Measurements from ENCODE around the gene MT3.

Gene MT3

GRCh38 chr16:56607109-56607618 is 17.8 kb downstream of the MT3 start:
- Histone ChIP-seq H3K36me3 (ENCODE audit: control insufficient read depth, low read length) (no peaks in the 10 kb centered on the region), H3F3A (ENCODE audit: control insufficient read depth, insufficient read depth) (no peaks in the 10 kb centered on the region), H3K79me2 (ENCODE audit: control insufficient read depth, low read length) (no peaks in the 10 kb centered on the region), H3K27ac (ENCODE audit: low read depth, low read length) (no peak overlapping the region), H3K9me2 (replicated peaks; ENCODE audit: control insufficient read depth, low read length) (no peaks in the 10 kb centered on the region), H3K4me1 (ENCODE audit: control insufficient read depth, low read length) (peaks cover 27% of the 10 kb centered on the region), H3K9me3 (ENCODE audit: control insufficient read depth, insufficient read depth, low read length) (no peaks in the 10 kb centered on the region), H3K4me2 (ENCODE audit: low read length) (no peak overlapping the region), H4K20me1 (ENCODE audit: control insufficient read depth, insufficient read depth, low read depth, low read length) (no peaks in the 10 kb centered on the region), H3K4me3 (ENCODE audit: low read length) (no peak overlapping the region), H3K27me3 (ENCODE audit: control insufficient read depth, low read length) (peaks cover 16% of the 10 kb centered on the region)
- TF ChIP-seq EZH2phosphoT487 (IDR thresholded peaks at IDR 0.05; ENCODE audit: borderline replicate concordance, low read length) (no peak), CTCF (IDR thresholded peaks at IDR 0.05; ENCODE audit: low read depth, low read length, poor library complexity, severe bottlenecking) (no peak)

- Histone ChIP-seq H3K4me3 (ENCODE audit: low read length) (no peak overlapping the region), H3F3A (ENCODE audit: control insufficient read depth, insufficient read depth) (no peaks in the 10 kb centered on the region), H3K4me1 (ENCODE audit: control insufficient read depth, low read length) (peaks cover 27% of the 10 kb centered on the region)
These were observed 18.3 kb downstream of the MT3 start for GRCh38 chr16:56607675-56608042.

GRCh38 chr16:56608043-56608875 is 18.9 kb downstream of the MT3 start, which contains the start of gene MT2A:
MT2A (plus strand) TSS chr16:56608584; CDS start chr16:56608656, 72 bp downstream.
- Histone ChIP-seq H3K27me3 (ENCODE audit: control insufficient read depth, low read length) (peaks cover 16% of the 10 kb centered on the region), H3F3A (ENCODE audit: control insufficient read depth, insufficient read depth) (no peaks in the 10 kb centered on the region)

More at GRCh38 chr16:56607675-56608042, 18.3 kb downstream of the MT3 start:
- TF ChIP-seq EZH2phosphoT487 (IDR thresholded peaks at IDR 0.05; ENCODE audit: borderline replicate concordance, low read length) (no peak), CTCF (IDR thresholded peaks at IDR 0.05; ENCODE audit: low read depth, low read length, poor library complexity, severe bottlenecking) (no peak)
- H3K27me3 ChIP-seq (ENCODE audit: control insufficient read depth, low read length) = peaks cover 16% of the 10 kb centered on the region
- no peaks in the 10 kb centered on the region for H3K9me2 ChIP-seq (replicated peaks; ENCODE audit: control insufficient read depth, low read length)
- H3K79me2 ChIP-seq (ENCODE audit: control insufficient read depth, low read length) = no peaks in the 10 kb centered on the region
- no peaks in the 10 kb centered on the region for H4K20me1 ChIP-seq (ENCODE audit: control insufficient read depth, insufficient read depth, low read depth, low read length)
- peak overlapping the region; percentile 83 for H3K4me2 ChIP-seq (ENCODE audit: low read length)
- H3K9me3 ChIP-seq (ENCODE audit: control insufficient read depth, insufficient read depth, low read length) = no peaks in the 10 kb centered on the region
- H3K36me3 ChIP-seq (ENCODE audit: control insufficient read depth, low read length) = no peaks in the 10 kb centered on the region
- no peak overlapping the region for H3K27ac ChIP-seq (ENCODE audit: low read depth, low read length)

More at GRCh38 chr16:56608043-56608875, 18.9 kb downstream of the MT3 start, which contains the start of gene MT2A:
- Histone ChIP-seq H3K36me3 (ENCODE audit: control insufficient read depth, low read length) (no peaks in the 10 kb centered on the region), H4K20me1 (ENCODE audit: control insufficient read depth, insufficient read depth, low read depth, low read length) (no peaks in the 10 kb centered on the region), H3K9me2 (replicated peaks; ENCODE audit: control insufficient read depth, low read length) (no peaks in the 10 kb centered on the region), H3K27ac (ENCODE audit: low read depth, low read length) (no peak within 1 kb of the TSS), H3K4me3 (ENCODE audit: low read length) (peak within 1 kb of the TSS; percentile 68), H3K9me3 (ENCODE audit: control insufficient read depth, insufficient read depth, low read length) (no peaks in the 10 kb centered on the region), H3K79me2 (ENCODE audit: control insufficient read depth, low read length) (no peaks in the 10 kb centered on the region), H3K4me2 (ENCODE audit: low read length) (peak within 1 kb of the TSS; percentile 83), H3K4me1 (ENCODE audit: control insufficient read depth, low read length) (peaks cover 27% of the 10 kb centered on the region)
- TF ChIP-seq CTCF (IDR thresholded peaks at IDR 0.05; ENCODE audit: low read depth, low read length, poor library complexity, severe bottlenecking) (no peak), EZH2phosphoT487 (IDR thresholded peaks at IDR 0.05; ENCODE audit: borderline replicate concordance, low read length) (no peak)

Measured in DOHH2 (cell line).